Gastrocnemius medialis (tissue), 4 donors: ENCODE data around the gene ESPN.

ENCODE experiments used
- CTCF ChIP-seq, 5 experiments: fragments of 450-650 bp in 3 of 5; fragments of 200-600 bp in 2 of 5; sonication (generic) in 2 of 5; IDR thresholded peaks in 4 of 5; conservative IDR thresholded peaks in 1 of 5; 1 replicate in 4 of 5; 2 replicates in 1 of 5; pipeline ENCODE4 v1.5.1; 2016 to 2019; ENCODE audit warnings: antibody characterized with exemption in 5 of 5, mild to moderate bottlenecking in 3 of 5, moderate library complexity in 3 of 5
- POLR2A ChIP-seq, 2 donors: fragments of 450-650 bp; IDR thresholded peaks; one replicate each; pipeline ENCODE4 v1.6.1; 2017; ENCODE audit warnings: antibody characterized with exemption in 2 of 2, mild to moderate bottlenecking in 2 of 2, moderate library complexity in 2 of 2

GRCh38 chr1:6401673-6402072, 22.9 kb upstream of the ESPN start:
- no peak for TF ChIP-seq CTCF (IDR thresholded peaks at IDR 0.05 in 4 of 5, conservative IDR thresholded peaks at IDR 0.05 in 1 of 5)
- no peak for TF ChIP-seq POLR2A (IDR thresholded peaks at IDR 0.05)
